Stimulated activated CD8-positive, alpha-beta memory T cell treated with anti-CD3 and anti-CD28 coated beads, Interleukin-7, amount 100 ng/mL, for 1 hour (primary cell): ENCODE data around the gene CDYL.

ENCODE experiments used
- DNase-seq, 2 donors: peaks; one replicate each; pipeline ENCODE4 v3.0.0-alpha.2; 2020; ENCODE audit warnings: low read depth in 2 of 2

The CDYL gene

GRCh38 chr6:4776131-4776492, at the start of gene CDYL:
Gene CDYL, plus strand, starts transcription at chr6:4776404. Its CDS starts 380 bp downstream, at chr6:4776784.
- DNase-seq = peak; percentile 75 to 80

GRCh38 chr6:4726645-4727044, 49.6 kb upstream of the CDYL start:
- DNase-seq = no peak

- no peak for DNase-seq
These were observed 49.0 kb upstream of the CDYL start for GRCh38 chr6:4727217-4727616.

- DNase-seq = no peak
These were observed 48.4 kb upstream of the CDYL start for GRCh38 chr6:4727671-4728435.

- DNase-seq = no peak
These were observed 47.8 kb upstream of the CDYL start for GRCh38 chr6:4728436-4728769.

GRCh38 chr6:4728926-4729325, 47.3 kb upstream of the CDYL start:
- DNase-seq = no peak

GRCh38 chr6:4731996-4732395, 44.2 kb upstream of the CDYL start:
- no peak for DNase-seq

- DNase-seq = no peak
These were observed 43.4 kb upstream of the CDYL start for GRCh38 chr6:4732691-4733315.

- no peak for DNase-seq
These were observed 39.8 kb upstream of the CDYL start for GRCh38 chr6:4736371-4736873.

GRCh38 chr6:4740032-4740431, 36.2 kb upstream of the CDYL start:
- DNase-seq = no peak

- DNase-seq = no peak
These were observed 33.1 kb upstream of the CDYL start for GRCh38 chr6:4743062-4743461.

GRCh38 chr6:4743926-4744325, 32.3 kb upstream of the CDYL start:
- no peak for DNase-seq

- no peak for DNase-seq
These were observed 28.6 kb upstream of the CDYL start for GRCh38 chr6:4747588-4747987.

- DNase-seq = no peak
These were observed 24.3 kb upstream of the CDYL start for GRCh38 chr6:4751823-4752464.

- no peak for DNase-seq
These were observed 20.0 kb upstream of the CDYL start for GRCh38 chr6:4756247-4756646.

GRCh38 chr6:4759997-4760396, 16.2 kb upstream of the CDYL start:
- no peak for DNase-seq

GRCh38 chr6:4760773-4761172, 15.4 kb upstream of the CDYL start:
- no peak for DNase-seq

GRCh38 chr6:4762294-4762693, 13.9 kb upstream of the CDYL start:
- no peak for DNase-seq

GRCh38 chr6:4763921-4764320, 12.3 kb upstream of the CDYL start:
- no peak for DNase-seq

- DNase-seq = no peak
These were observed 7.4 kb upstream of the CDYL start for GRCh38 chr6:4768815-4769214.

GRCh38 chr6:4772750-4773149, 3.5 kb upstream of the CDYL start:
- no peak for DNase-seq

GRCh38 chr6:4773181-4773580, 3.0 kb upstream of the CDYL start:
- DNase-seq = no peak

GRCh38 chr6:4774296-4774695, 1.9 kb upstream of the CDYL start:
- DNase-seq = no peak
